ENCODE data around the gene MAP7D1.

GRCh38 chr1:36166136-36166535 lies 10.2 kb downstream of the MAP7D1 start:
- no peak for TF ChIP-seq EZH2 (IDR thresholded peaks at IDR 0.05; ENCODE audit: insufficient read depth, poor library complexity, severe bottlenecking)
- no peak for TF ChIP-seq EZH2phosphoT487 (IDR thresholded peaks at IDR 0.05; ENCODE audit: insufficient read depth, low read depth)

Data from GM23248 (cell line).